GM18873 (cell line): Measurements from ENCODE around the gene ELAVL3.
"Not testable (repeated sequence)": the region's sequence is repeated elsewhere in the genome, so short reads cannot be mapped to it uniquely, and the experiment has no call there.

Source experiments
- ATAC-seq: cut with Tn5 transposase; IDR thresholded peaks from one replicate; pipeline ENCODE4 v1.9.1; 2021; ENCODE audit warnings: mild to moderate bottlenecking, moderate library complexity, moderate number of reproducible peaks; ENCODE audit not compliant: unreplicated experiment, low FRiP score

The ELAVL3 gene

DNA sequence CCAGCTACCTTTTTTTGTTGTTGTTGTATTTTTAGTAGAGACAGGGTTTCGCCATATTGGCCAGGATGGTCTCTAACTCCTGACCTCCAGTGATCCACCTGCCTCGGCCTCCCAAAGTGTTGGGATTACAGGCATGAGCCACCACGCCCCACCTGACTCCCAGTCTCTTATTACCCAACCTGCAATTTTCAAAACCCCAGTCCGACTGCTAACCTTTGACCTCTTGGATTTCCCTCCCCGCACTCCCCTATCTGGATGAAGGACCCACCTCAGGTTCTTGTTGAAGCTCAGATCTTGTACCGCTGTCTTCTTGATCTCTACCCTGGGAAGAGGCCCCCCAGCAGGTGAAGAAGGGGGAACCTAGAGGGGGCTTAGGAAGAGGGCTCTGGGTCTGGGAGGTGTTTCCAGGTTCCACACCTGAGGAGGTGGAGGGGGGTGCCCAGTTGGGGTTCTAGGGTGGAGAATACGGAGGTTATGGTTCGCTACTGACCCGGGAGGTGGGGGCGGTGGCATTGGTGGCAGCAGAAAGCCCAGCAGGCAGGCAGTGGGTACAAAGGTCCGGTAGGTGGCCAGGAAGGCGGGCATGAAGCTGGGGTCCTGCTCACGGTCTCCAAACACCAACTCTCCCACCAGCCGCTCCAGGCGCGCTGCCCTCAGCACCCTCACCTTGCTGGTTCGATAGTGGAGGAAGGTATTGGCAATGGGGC, 64.3 kb downstream of the ELAVL3 start:
- ATAC-seq = no peak

DNA sequence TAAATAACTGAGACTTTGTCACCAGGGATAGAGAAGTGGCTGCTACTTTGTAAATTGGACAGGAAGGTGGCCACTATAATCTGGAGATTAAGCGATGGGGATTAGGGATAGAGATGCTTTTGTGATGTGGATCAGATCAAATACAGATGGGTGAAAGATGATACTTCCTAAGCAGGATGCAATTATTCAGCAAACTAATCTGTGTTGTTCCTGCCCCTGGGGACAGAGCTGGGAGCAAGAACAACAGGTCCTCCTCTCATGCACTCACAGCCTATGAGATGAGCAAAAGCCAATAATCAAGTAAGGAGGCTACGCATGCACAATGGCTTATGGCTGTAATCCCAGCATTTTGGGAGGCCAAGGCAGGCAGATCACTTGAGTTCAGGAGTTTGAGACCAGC, 66.3 kb downstream of the ELAVL3 start:
- ATAC-seq = no peak

DNA sequence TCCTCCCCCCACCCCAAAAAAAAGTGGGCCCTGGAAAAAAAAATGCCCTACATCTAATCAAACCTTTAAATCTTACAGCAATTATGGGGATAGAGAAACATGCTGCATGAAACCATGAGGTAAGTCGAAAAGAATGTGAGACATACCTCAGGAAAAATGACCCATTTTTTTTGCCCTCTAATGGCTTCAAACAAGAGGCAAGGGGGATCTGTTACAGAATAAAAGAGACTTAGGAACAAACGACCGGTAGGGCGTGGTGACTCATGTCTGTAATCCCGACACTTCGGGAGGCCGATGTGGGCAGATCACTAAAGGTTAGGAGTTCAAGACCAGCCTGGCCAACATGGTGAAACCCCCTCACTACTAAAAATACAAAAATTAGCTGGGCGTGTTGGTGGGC, 70.2 kb downstream of the ELAVL3 start:
- no peak for ATAC-seq

DNA sequence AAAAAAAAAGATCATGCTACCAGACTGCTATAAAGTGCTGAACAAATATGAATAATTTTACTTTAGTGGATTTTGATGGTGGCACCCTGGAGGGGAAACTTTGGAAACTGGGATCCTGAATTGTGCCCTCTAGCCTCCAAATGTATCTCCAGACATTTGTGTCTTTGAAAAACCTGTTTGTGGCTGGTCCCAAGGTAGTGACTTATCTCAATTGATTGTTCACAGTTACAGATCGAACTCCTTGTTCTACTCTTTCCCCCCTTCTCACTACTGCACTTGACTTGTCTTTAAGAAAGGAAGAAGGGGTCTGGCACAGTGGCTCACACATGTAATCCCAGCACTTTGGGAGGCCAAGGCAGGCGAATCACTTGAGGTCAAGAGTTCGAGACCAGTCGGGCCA, 72.3 kb downstream of the ELAVL3 start:
- no peak for ATAC-seq

DNA sequence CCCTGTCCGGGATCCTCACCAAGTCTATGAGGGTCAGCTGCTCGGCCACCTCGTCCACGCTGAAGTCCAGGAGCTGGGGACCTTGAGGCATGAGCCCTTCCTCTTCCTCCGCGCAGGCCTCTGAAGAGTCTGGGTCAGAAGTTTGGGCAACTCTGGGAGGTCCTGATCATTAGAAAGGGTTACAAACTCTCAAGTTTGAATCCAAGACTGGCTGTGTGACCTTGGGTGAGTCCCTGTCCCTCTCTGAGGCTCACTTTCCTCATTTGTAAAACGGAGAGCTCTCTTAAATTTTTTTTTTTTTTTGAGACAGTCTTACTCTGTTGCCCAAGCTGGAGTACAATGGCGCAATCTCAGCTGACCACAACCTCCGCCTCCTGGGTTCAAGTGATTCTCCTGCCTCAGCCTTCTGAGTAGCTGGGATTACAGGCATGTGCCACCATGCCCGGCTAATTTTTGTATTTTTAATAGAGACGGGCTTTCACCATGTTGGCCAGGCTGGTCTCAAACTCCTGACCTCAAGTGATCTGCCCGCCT, 74.1 kb downstream of the ELAVL3 start:
- ATAC-seq = not testable (repeated sequence)

DNA sequence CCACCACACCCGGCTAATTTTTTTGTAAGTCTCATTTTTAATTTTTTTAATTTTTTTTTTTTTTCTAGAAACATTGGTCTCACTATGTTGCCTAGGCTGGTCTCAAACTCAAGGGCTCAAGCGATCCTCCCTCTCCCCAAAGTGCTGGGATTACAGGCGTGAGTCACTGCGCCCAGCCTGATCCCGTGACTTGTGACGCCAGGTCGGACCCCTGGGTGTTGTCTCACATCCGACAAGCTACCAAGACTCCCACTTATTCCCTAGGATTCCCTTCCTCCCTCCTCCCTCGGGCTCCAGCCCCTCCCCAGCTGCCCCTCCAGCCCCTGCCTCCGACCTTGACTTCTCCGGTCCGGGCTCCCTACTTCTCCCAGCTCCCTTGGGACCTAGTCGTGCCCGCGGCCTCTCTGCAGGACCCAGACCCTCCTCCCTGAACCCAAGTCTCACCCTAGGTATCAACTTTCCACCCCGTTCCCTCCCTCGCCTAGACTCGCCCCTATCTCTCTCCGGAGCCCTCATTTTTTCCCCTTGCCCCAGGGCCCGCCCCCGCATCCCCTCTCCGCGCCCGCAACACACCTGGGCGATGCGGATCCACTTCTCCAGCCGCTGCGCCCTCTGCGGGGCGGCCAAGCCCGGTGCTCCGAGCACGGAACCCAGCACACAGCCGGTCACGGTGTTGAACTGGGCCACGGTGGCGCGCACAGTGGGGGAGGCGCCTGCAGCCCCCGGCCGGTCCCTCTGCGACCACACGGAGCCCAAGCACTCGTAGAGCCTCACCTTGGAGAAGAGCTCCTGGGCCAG, 74.8 kb downstream of the ELAVL3 start:
- no peak for ATAC-seq

DNA sequence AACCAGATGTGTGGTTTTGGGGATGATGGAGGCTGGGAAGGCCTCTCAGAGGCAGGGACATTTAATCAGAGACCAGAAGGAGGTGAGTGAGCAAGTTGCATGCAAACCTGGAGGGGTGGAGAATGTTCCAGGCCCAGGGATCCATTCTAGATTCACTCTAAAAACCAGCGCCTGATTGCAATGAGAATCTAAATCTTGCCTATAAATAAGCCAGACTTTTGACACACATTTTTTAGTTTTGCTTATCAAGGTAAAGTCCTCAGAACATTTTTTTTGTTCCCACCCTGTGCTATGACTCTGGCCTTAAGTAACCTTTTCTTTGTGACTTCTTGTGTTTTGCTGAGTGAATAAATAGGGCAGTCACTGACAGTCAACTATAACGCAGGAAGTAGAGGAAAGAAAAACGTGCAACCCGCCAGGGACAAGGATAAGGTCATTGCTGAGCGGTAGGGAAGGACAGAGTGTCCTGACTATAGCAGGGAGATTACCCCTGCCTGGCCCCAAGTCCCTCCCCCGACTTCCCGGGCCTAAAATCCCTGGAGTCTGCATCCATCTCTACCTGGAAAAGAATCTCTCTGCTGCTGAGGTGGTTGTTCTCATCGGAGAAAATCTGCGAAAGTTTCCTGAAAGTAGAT, 76.1 kb downstream of the ELAVL3 start:
- no peak for ATAC-seq

DNA sequence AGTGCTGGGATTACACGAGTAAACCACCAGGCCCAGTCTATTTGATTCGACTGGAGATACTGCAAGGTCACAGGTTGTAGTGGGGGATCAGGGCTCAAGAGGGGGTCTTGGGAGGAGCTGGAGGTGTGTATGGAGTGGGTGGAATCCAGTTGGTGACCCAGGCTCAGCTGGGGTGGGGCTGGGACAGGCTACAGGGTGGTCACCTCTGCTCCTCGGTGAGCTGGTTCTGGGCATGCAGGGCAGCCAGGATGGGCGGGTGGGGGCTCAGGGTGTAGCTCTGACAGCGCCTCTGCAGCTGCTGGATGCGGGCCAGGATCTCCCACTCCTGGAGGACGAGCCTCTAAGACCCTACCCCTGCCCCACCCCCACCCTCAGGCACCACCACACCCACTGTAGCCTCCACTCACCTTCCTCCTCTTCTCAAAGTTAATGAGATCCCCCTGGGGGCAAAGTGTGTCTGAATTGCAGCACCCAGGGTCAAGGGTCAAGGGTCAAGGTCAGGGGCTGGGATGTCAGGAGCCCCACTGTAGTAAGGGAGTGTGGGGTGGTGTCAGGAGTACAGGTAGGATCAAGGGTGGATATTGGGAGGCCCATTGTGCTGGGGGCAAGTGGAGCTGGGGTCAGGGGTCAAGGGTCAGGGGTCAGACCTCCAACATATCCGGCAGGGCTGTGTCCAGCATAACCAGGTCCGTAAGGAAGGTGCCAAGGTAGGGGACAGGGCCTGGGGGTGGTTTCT, 78.9 kb downstream of the ELAVL3 start:
- no peak for ATAC-seq
